ENCODE results near the gene SYNGAP1. TPM values are rescaled to one million over a fixed set of nuclear protein-coding genes. Genes with fewer than 3 reads are reported as not detected.

Gene SYNGAP1
- total and polyA plus RNA-seq, 9 of the 15 experiments (the other 6 are each of a cell fraction or from before 2014, with no cell fraction given), result 0.01 to 22.8 (median 3.2) TPM

GRCh38 chr6:33420491-33421343, 852 bp downstream of the SYNGAP1 start (continued):
- TF ChIP-seq RERE (CRISPR knock-in tag; IDR thresholded peaks at IDR 0.05; ENCODE audit: borderline replicate concordance), result no peak
- TF ChIP-seq KDM5B (IDR thresholded peaks at IDR 0.05; ENCODE audit: insufficient replicate concordance, low read depth, low read length), result no peak
- TF ChIP-seq ZNF75A (CRISPR knock-in tag; IDR thresholded peaks at IDR 0.05), result no peak
- TF ChIP-seq ZC3H4 (CRISPR knock-in tag; IDR thresholded peaks at IDR 0.05; ENCODE audit: borderline replicate concordance), result no peak
- no peak for TF ChIP-seq PBX2 (CRISPR knock-in tag; IDR thresholded peaks at IDR 0.05; ENCODE audit: low read depth)
- TF ChIP-seq PBX2 (tag; conservative IDR thresholded peaks at IDR 0.05; ENCODE audit: low read depth), result 0 out of 2 replicates have a peak, but pooled peaks have one; percentile 31
- 0 out of 2 replicates have a peak, but pooled peaks have one; percentile 39 for TF ChIP-seq ELF4 (CRISPR knock-in tag; IDR thresholded peaks at IDR 0.05)
- TF ChIP-seq E2F4 (CRISPR knock-in tag; IDR thresholded peaks at IDR 0.05; ENCODE audit: low read depth), result no peak
- peak; percentile 74 for TF ChIP-seq HCFC1 (IDR thresholded peaks at IDR 0.05; ENCODE audit: low read depth, low read length)
- no peak for TF ChIP-seq ATF7 (IDR thresholded peaks at IDR 0.05)
- no peak for TF ChIP-seq KLF10 (CRISPR knock-in tag; IDR thresholded peaks at IDR 0.05)
- TF ChIP-seq ZZZ3 (IDR thresholded peaks at IDR 0.05), result no peak
- TF ChIP-seq ZNF696 (CRISPR knock-in tag; conservative IDR thresholded peaks at IDR 0.05), result no peak
- no peak for TF ChIP-seq SMAD4 (CRISPR knock-in tag; conservative IDR thresholded peaks at IDR 0.05)
- TF ChIP-seq DIDO1 (tag; IDR thresholded peaks at IDR 0.05; ENCODE audit: low read depth), result peak; percentile 99
- TF ChIP-seq TARDBP (IDR thresholded peaks at IDR 0.05), result no peak
- peak; percentile 75 for TF ChIP-seq GABPA (tag; conservative IDR thresholded peaks at IDR 0.05; ENCODE audit: low read depth)
- TF ChIP-seq CEBPG (CRISPR knock-in tag; IDR thresholded peaks at IDR 0.05), result no peak
- no peak for TF ChIP-seq CEBPG (tag; conservative IDR thresholded peaks at IDR 0.05 in 1 of 2, IDR thresholded peaks at IDR 0.05 in 1 of 2)
